ENCODE results near the gene ECHDC1. TPM values are rescaled to one million over a fixed set of nuclear protein-coding genes. Genes with fewer than 3 reads are reported as not detected.

Gene ECHDC1
- total and polyA plus RNA-seq, 2 of the 4 experiments (the other 2 are of a cell fraction), result 33.1 to 40.3 TPM

GRCh38 chr6:127341471-127342202 lies 1.8 kb downstream of the ECHDC1 start:
- peaks cover 3% of the 10 kb centered on the region; the same call in 1 of the 2 replicates for H3K9me1 ChIP-seq (ENCODE audit: insufficient read depth, low read length)
- H2BK5ac ChIP-seq (ENCODE audit: low read depth, low read length, poor library complexity, severe bottlenecking), result peak overlapping the region; percentile 40
- peaks cover 16% of the 10 kb centered on the region; the same call in 1 of the 2 replicates for H4K20me1 ChIP-seq (ENCODE audit: insufficient read depth, low read length)
- POLR2A ChIA-PET (ENCODE audit: unreplicated experiment), result no interaction called here
- peak overlapping the region; percentile 65; the same call in 1 of the 2 replicates for H3K4me3 ChIP-seq (ENCODE audit: insufficient read depth, low read depth, low read length)
- in situ Hi-C loops (cut with MboI; ENCODE audit: low sequenced_read_pairs) (no loop called here), intact Hi-C loops (cut with micrococcal nuclease) (loop anchor here (1.0 to 2.0 kb wide), 3 partner anchors 41 to 123 kb away; no protein-coding TSS in a partner anchor), dilution Hi-C loops (cut with HindIII; ENCODE audit: low sequenced_read_pairs, unreplicated experiment) (no loop called here)
- ATAC-seq (ENCODE audit: low read depth) (no peak), DNase-seq (no peak)
- peak overlapping the region; percentile 70; the same call in 1 of the 2 replicates for H3K18ac ChIP-seq (ENCODE audit: low read depth, low read length)
- H3K4ac ChIP-seq (ENCODE audit: low read depth, low read length), result peak overlapping the region; percentile 24; the same call in 1 of the 2 replicates
- H3K56ac ChIP-seq (ENCODE audit: extremely low read depth, insufficient read depth, low read length), result no peak overlapping the region
- no peak overlapping the region for H2BK120ac ChIP-seq (ENCODE audit: low read depth, low read length)
- H3K27me3 ChIP-seq (ENCODE audit: control insufficient read depth, insufficient read depth, low read length), result no peaks in the 10 kb centered on the region
- H2AFZ ChIP-seq (replicated peaks; ENCODE audit: low read length, poor library complexity), result no peak overlapping the region
- peaks cover 14 to 52% of the 10 kb centered on the region in 2 experiments for H3K79me1 ChIP-seq (ENCODE audit: low read depth in 1 of 2, low read length in 2 of 2)
- H3K9ac ChIP-seq (ENCODE audit: low read depth, low read length), result peak overlapping the region; percentile 47; the same call in 1 of the 2 replicates
- BruUV-seq (replicated peaks), result TSS peak; percentile 18
- no peaks in the 10 kb centered on the region for H3K36me3 ChIP-seq (ENCODE audit: control insufficient read depth, insufficient read depth, low read length)
- no peak overlapping the region; the same call in 1 of the 2 replicates for H4K91ac ChIP-seq (ENCODE audit: insufficient read depth, low read depth, low read length)
- TF ChIP-seq NFE2L2 (IDR thresholded peaks at IDR 0.05; ENCODE audit: low read depth, low read length) (no peak), POLR2A (IDR thresholded peaks at IDR 0.05; ENCODE audit: low read depth, low read length) (no peak), ELK1 (IDR thresholded peaks at IDR 0.05; ENCODE audit: borderline replicate concordance, low read depth, low read length) (no peak)
- H3K23ac ChIP-seq (ENCODE audit: low read depth, low read length), result peak overlapping the region; percentile 36; the same call in 1 of the 2 replicates
- no peak overlapping the region for H3K27ac ChIP-seq (ENCODE audit: insufficient read depth, low read length)
- H3K14ac ChIP-seq (replicated peaks; ENCODE audit: low read depth, low read length), result peak overlapping the region; percentile 58; the same call in 1 of the 2 replicates
- H2AK5ac ChIP-seq (ENCODE audit: low read depth, low read length), result no peak overlapping the region
- peak overlapping the region; percentile 88 for H3K4me2 ChIP-seq (ENCODE audit: low read depth, low read length)
- H4K5ac ChIP-seq (ENCODE audit: low read depth, low read length), result no peak overlapping the region; the same call in 1 of the 2 replicates
- no peak overlapping the region for H4K8ac ChIP-seq (ENCODE audit: low read depth in 2 of 2, low read length in 2 of 2)
- no peak overlapping the region for H2AK9ac ChIP-seq (replicated peaks; ENCODE audit: low read depth, low read length, poor library complexity)
- H2BK15ac ChIP-seq (ENCODE audit: low read depth, low read length), result no peak overlapping the region
- WGBS, 2 experiments (ENCODE audit: extremely low coverage in 2 of 2, insufficient read length in 1 of 2), result 84% methylated on average over 5 of the region's 9 CpGs; no CpG with 5 or more reads in 1 of the 2 experiments
- no peaks in the 10 kb centered on the region for H3K9me3 ChIP-seq (ENCODE audit: control insufficient read depth, insufficient read depth, low read length)
- H3K4me1 ChIP-seq (ENCODE audit: control insufficient read depth, insufficient read depth, low read length), result peaks cover 8% of the 10 kb centered on the region
- CTCF ChIA-PET, result no interaction called here
- no peak overlapping the region for H2BK20ac ChIP-seq (ENCODE audit: low read depth, low read length)

Data from IMR-90 (cell line).